ENCODE measurements around the gene GARIN5A.
A peak's percentile ranks its signal among the peaks of the same experiment; 100 is the strongest.
"Not testable (repeated sequence)": the region's sequence is repeated elsewhere in the genome, so short reads cannot be mapped to it uniquely, and the experiment has no call there.

Gene GARIN5A

GRCh38 chr19:50488389-50489194 is 11.9 kb upstream of the GARIN5A start:
- no peak for DNase-seq (ENCODE audit: low read depth)

- DNase-seq (ENCODE audit: low read depth) = peak; percentile 68
Observed at GRCh38 chr19:50486823-50487515, 10.3 kb upstream of the GARIN5A start.

GRCh38 chr19:50485284-50485955 is 8.8 kb upstream of the GARIN5A start:
- DNase-seq (ENCODE audit: low read depth) = no peak

GRCh38 chr19:50482916-50483315 is 6.3 kb upstream of the GARIN5A start:
- DNase-seq (ENCODE audit: low read depth) = no peak

- DNase-seq (ENCODE audit: low read depth) = no peak
Observed at GRCh38 chr19:50482271-50482855, 5.7 kb upstream of the GARIN5A start.

- DNase-seq (ENCODE audit: low read depth) = no peak
Observed at GRCh38 chr19:50481351-50482149, 4.9 kb upstream of the GARIN5A start.

GRCh38 chr19:50480281-50481111 is 3.8 kb upstream of the GARIN5A start:
- DNase-seq (ENCODE audit: low read depth) = no peak

GRCh38 chr19:50479761-50480251 is 3.2 kb upstream of the GARIN5A start:
- DNase-seq (ENCODE audit: low read depth) = no peak

GRCh38 chr19:50478901-50479715 is 2.5 kb upstream of the GARIN5A start:
- no peak for DNase-seq (ENCODE audit: low read depth)

- DNase-seq (ENCODE audit: low read depth) = no peak
Observed at GRCh38 chr19:50477751-50478515, 1.3 kb upstream of the GARIN5A start.

GRCh38 chr19:50476907-50477238 is 225 bp upstream of the GARIN5A start:
- no peak for DNase-seq (ENCODE audit: low read depth)

- DNase-seq (ENCODE audit: low read depth) = no peak
Observed at GRCh38 chr19:50475736-50476223, 868 bp downstream of the GARIN5A start.

- no peak for DNase-seq (ENCODE audit: low read depth)
Observed at GRCh38 chr19:50475101-50475568, 1.5 kb downstream of the GARIN5A start.

- DNase-seq (ENCODE audit: low read depth) = not testable (repeated sequence)
Observed at GRCh38 chr19:50473336-50473735, 3.3 kb downstream of the GARIN5A start.

GRCh38 chr19:50468818-50469217 is 7.8 kb downstream of the GARIN5A start:
- no peak for DNase-seq (ENCODE audit: low read depth)

GRCh38 chr19:50467566-50467965 is 9.1 kb downstream of the GARIN5A start:
- no peak for DNase-seq (ENCODE audit: low read depth)

GRCh38 chr19:50466706-50467039 is 10.0 kb downstream of the GARIN5A start:
- no peak for DNase-seq (ENCODE audit: low read depth)

GRCh38 chr19:50465986-50466705 is 10.5 kb downstream of the GARIN5A start:
- DNase-seq (ENCODE audit: low read depth) = no peak
